H9 (cell line): ENCODE data around the gene PCDHB11. TPM values are rescaled to one million over a fixed set of nuclear protein-coding genes. Genes with fewer than 3 reads are reported as not detected.
"Not testable (repeated sequence)": the region's sequence is repeated elsewhere in the genome, so short reads cannot be mapped to it uniquely, and the experiment has no call there.

Experiments used
- DNase-seq: peaks from one replicate; pipeline ENCODE4 v3.0.0-alpha.2; 2017
- H2AFZ ChIP-seq: one replicate; pipeline ENCODE4 v1.6.1; 2013; ENCODE audit warnings: mild to moderate bottlenecking, low read length, control low read depth, moderate library complexity
- H2AK5ac ChIP-seq: 2 replicates; pipeline ENCODE4 v1.6.1; 2013; ENCODE audit warnings: low read length, control low read depth, mixed read lengths; ENCODE audit not compliant: insufficient read length
- H2BK120ac ChIP-seq: one replicate; pipeline ENCODE4 v1.6.1; 2013; ENCODE audit warnings: low read depth, mild to moderate bottlenecking, low read length, control low read depth, inconsistent platforms; ENCODE audit not compliant: poor library complexity, severe bottlenecking
- H2BK12ac ChIP-seq: 2 replicates; pipeline ENCODE4 v1.6.1; 2013; ENCODE audit warnings: low read length, control low read depth, mixed read lengths, low read depth; ENCODE audit not compliant: insufficient read length
- H2BK15ac ChIP-seq: 2 replicates; pipeline ENCODE4 v1.6.1; 2013; ENCODE audit warnings: low read depth, low read length, control low read depth
- H2BK20ac ChIP-seq: one replicate; pipeline ENCODE4 v1.6.1; 2013; ENCODE audit warnings: low read depth, mild to moderate bottlenecking, low read length, control low read depth, inconsistent platforms; ENCODE audit not compliant: poor library complexity, severe bottlenecking
- H2BK5ac ChIP-seq: 2 replicates; pipeline ENCODE4 v1.6.1; 2013; ENCODE audit warnings: low read length, control low read depth, mixed read lengths; ENCODE audit not compliant: insufficient read length
- H3K14ac ChIP-seq: 2 replicates; pipeline ENCODE4 v1.6.1; 2013; ENCODE audit warnings: low read length, control low read depth; ENCODE audit not compliant: insufficient read depth
- H3K18ac ChIP-seq: 2 replicates; pipeline ENCODE4 v1.6.1; 2013; ENCODE audit warnings: low read depth, mild to moderate bottlenecking, mixed read lengths, low read length, control low read depth; ENCODE audit not compliant: insufficient read length
- H3K23ac ChIP-seq: 2 replicates; pipeline ENCODE4 v1.6.1; 2013; ENCODE audit warnings: low read length, control low read depth, mixed read lengths, low read depth; ENCODE audit not compliant: insufficient read length
- H3K23me2 ChIP-seq: 2 replicates; pipeline ENCODE4 v1.6.1; 2013; ENCODE audit warnings: low read depth, mild to moderate bottlenecking, mixed read lengths, low read length, control low read depth; ENCODE audit not compliant: insufficient read length, poor library complexity, severe bottlenecking
- H3K27ac ChIP-seq: 2 replicates; pipeline ENCODE4 v1.5.1; 2013; ENCODE audit warnings: low read length, control low read depth, mixed read lengths, low read depth; ENCODE audit not compliant: insufficient read length
- H3K27me3 ChIP-seq: 2 replicates; pipeline ENCODE4 v1.6.1; 2013; ENCODE audit warnings: low read length, control low read depth, inconsistent platforms; ENCODE audit not compliant: insufficient read depth
- H3K4ac ChIP-seq: 2 replicates; pipeline ENCODE4 v1.6.1; 2013; ENCODE audit warnings: low read depth, mild to moderate bottlenecking, control low read depth, inconsistent platforms, low read length, moderate library complexity
- H3K4me1 ChIP-seq: 2 replicates; pipeline ENCODE4 v1.6.1; 2013; ENCODE audit warnings: low read length, control low read depth, inconsistent platforms; ENCODE audit not compliant: insufficient read depth
- H3K4me2 ChIP-seq: 2 replicates; pipeline ENCODE4 v1.6.1; 2013; ENCODE audit warnings: low read length, control low read depth, mixed read lengths; ENCODE audit not compliant: insufficient read length, insufficient read depth
- H3K56ac ChIP-seq: 2 replicates; pipeline ENCODE4 v1.6.1; 2013; ENCODE audit warnings: low read depth, mild to moderate bottlenecking, mixed read lengths, low read length, control low read depth; ENCODE audit not compliant: insufficient read length
- H3K79me1 ChIP-seq: 2 replicates; pipeline ENCODE4 v1.6.1; 2013; ENCODE audit warnings: low read depth, mild to moderate bottlenecking, moderate library complexity, low read length, control low read depth, inconsistent platforms; ENCODE audit not compliant: insufficient read depth, poor library complexity, severe bottlenecking
- H3K79me2 ChIP-seq: 2 replicates; pipeline ENCODE4 v1.6.1; 2013; ENCODE audit warnings: low read length, control low read depth, inconsistent platforms; ENCODE audit not compliant: insufficient read depth
- H3K9ac ChIP-seq: 2 replicates; pipeline ENCODE4 v1.6.1; 2013; ENCODE audit warnings: low read length, control low read depth, mixed read lengths; ENCODE audit not compliant: insufficient read length; ENCODE audit errors: extremely low read depth
- H3K9me3 ChIP-seq: one replicate; pipeline ENCODE4 v1.6.1; 2013; ENCODE audit warnings: low read depth, low read length, inconsistent platforms; ENCODE audit not compliant: control insufficient read depth
- H3T11ph ChIP-seq: one replicate; pipeline ENCODE4 v1.6.1; 2013; ENCODE audit warnings: mild to moderate bottlenecking, low read length, control low read depth, inconsistent platforms
- H4K20me1 ChIP-seq: one replicate; pipeline ENCODE4 v1.6.1; 2013; ENCODE audit not compliant: control insufficient read depth, insufficient read length, insufficient read depth
- H4K5ac ChIP-seq: 2 replicates; pipeline ENCODE4 v1.6.1; 2013; ENCODE audit warnings: low read depth, mild to moderate bottlenecking, mixed read lengths, low read length, control low read depth; ENCODE audit not compliant: insufficient read length
- H4K8ac ChIP-seq: replicated peaks from 2 replicates; pipeline ENCODE4 v1.6.1; 2013; ENCODE audit warnings: low read length, control low read depth, mixed read lengths, low read depth; ENCODE audit not compliant: insufficient read length
- H4K91ac ChIP-seq: 2 replicates; pipeline ENCODE4 v1.6.1; 2013; ENCODE audit warnings: low read depth, mild to moderate bottlenecking, moderate library complexity, mixed read lengths, low read length, control low read depth; ENCODE audit not compliant: insufficient read length
- H3K27ac Mint-ChIP-seq, 3 experiments: 2 replicates in 2 of 3; 3 replicates in 1 of 3; pipeline ENCODE4 v1.8.0; 2020 to 2021; ENCODE audit warnings: mixed read lengths in 3 of 3, mild to moderate bottlenecking in 1 of 3, moderate library complexity in 1 of 3
- H3K27me3 Mint-ChIP-seq: 2 replicates; pipeline ENCODE4 v1.8.0; 2021; ENCODE audit warnings: low read depth, mild to moderate bottlenecking, moderate library complexity, mixed read lengths
- H3K36me3 Mint-ChIP-seq, 3 experiments: 2 replicates in 2 of 3; 3 replicates in 1 of 3; pipeline ENCODE4 v1.8.0; 2020 to 2021; ENCODE audit warnings: low read depth in 3 of 3, mixed read lengths in 3 of 3; ENCODE audit not compliant: insufficient read depth in 1 of 3
- H3K4me1 Mint-ChIP-seq, 2 experiments: 2 replicates each; pipeline ENCODE4 v1.8.0; 2020; ENCODE audit warnings: mixed read lengths in 2 of 2
- H3K4me3 Mint-ChIP-seq, 2 experiments: 2 replicates in 1 of 2; 3 replicates in 1 of 2; pipeline ENCODE4 v1.8.0; 2020 to 2021; ENCODE audit warnings: mild to moderate bottlenecking in 2 of 2, mixed read lengths in 2 of 2, moderate library complexity in 1 of 2
- H3K9me3 Mint-ChIP-seq, 2 experiments: 2 replicates in 1 of 2; 3 replicates in 1 of 2; pipeline ENCODE4 v1.8.0; 2020; ENCODE audit warnings: mild to moderate bottlenecking in 2 of 2, mixed read lengths in 2 of 2, moderate library complexity in 1 of 2
- WGBS: extraction: QIAGEN DNeasy Blood & Tissue Kit; methylation state at CpG from one replicate; pipeline ENCODE4 v1.1.7; 2013; ENCODE audit warnings: missing lambda C conversion rate, low lambda C conversion rate, mixed read lengths; ENCODE audit not compliant: insufficient read length; ENCODE audit errors: extremely low coverage; 5-methylcytosine and 5-hydroxymethylcytosine counted together
- total RNA-seq: library from RNA; stranded (reverse); gene quantifications from 2 replicates; pipeline ENCODE4 v1.2.1, GENCODE V29; 2021

Gene PCDHB11
- total RNA-seq, 1 experiment from 2014 or later, result 2.0 TPM

DNA sequence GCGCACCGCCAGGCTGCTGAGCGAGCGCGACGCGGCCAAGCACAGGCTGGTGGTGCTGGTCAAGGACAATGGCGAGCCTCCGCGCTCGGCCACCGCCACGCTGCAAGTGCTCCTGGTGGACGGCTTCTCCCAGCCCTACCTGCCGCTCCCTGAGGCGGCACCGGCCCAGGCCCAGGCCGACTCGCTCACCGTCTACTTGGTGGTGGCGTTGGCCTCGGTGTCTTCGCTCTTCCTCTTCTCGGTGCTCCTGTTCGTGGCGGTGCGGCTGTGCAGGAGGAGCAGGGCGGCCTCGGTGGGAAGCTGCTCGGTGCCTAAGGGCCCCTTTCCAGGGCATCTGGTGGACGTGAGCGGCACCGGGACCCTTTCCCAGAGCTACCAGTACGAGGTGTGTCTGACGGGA lies 2.2 kb downstream of the PCDHB11 start:
- WGBS, result no CpG with 5 or more reads among the region's 35 CpGs
- H3K79me1 ChIP-seq, H3K4me3 Mint-ChIP-seq, H3K56ac ChIP-seq, H3K79me2 ChIP-seq, H2AK5ac ChIP-seq, DNase-seq, H4K8ac ChIP-seq, H3K23me2 ChIP-seq, H3K27me3 Mint-ChIP-seq, H3K23ac ChIP-seq, H2BK12ac ChIP-seq, H3K4me2 ChIP-seq, H3T11ph ChIP-seq, H3K4ac ChIP-seq, H3K4me1 Mint-ChIP-seq, H4K20me1 ChIP-seq, H3K4me1 ChIP-seq, H2BK20ac ChIP-seq, H2BK5ac ChIP-seq, H3K27me3 ChIP-seq, H3K9me3 ChIP-seq, H3K9ac ChIP-seq, H2BK15ac ChIP-seq, H4K91ac ChIP-seq, H3K27ac Mint-ChIP-seq, H3K27ac ChIP-seq, H4K5ac ChIP-seq, H3K18ac ChIP-seq, H3K14ac ChIP-seq, H2BK120ac ChIP-seq, H2AFZ ChIP-seq: not testable (repeated sequence)
- Mint-ChIP-seq H3K36me3 (peaks cover 2 to 16% (median 7%) of the 10 kb centered on the region in 3 experiments; a peak in 6 of 7 replicates), H3K9me3 (peaks cover 20 to 26% of the 10 kb centered on the region in 2 experiments)
